Measurements from ENCODE around the gene RFX7.
"Not testable (repeated sequence)": the region's sequence is repeated elsewhere in the genome, so short reads cannot be mapped to it uniquely, and the experiment has no call there.

Gene RFX7

GRCh38 chr15:56243163-56244037, at the start of gene RFX7:
Gene RFX7 (minus strand): TSS chr15:56243879. CDS start chr15:56243285, 594 bp downstream.
- no peak for TF ChIP-seq CTCF (IDR thresholded peaks at IDR 0.05; ENCODE audit: low read depth, low read length)
- no peak for DNase-seq (ENCODE audit: extremely low read depth, low read depth)

GRCh38 chr15:56292546-56293316, 49.1 kb upstream of the RFX7 start:
- no peak for TF ChIP-seq CTCF (IDR thresholded peaks at IDR 0.05; ENCODE audit: low read depth, low read length)
- no peak for DNase-seq (ENCODE audit: extremely low read depth, low read depth)

GRCh38 chr15:56291741-56292140, 48.1 kb upstream of the RFX7 start:
- no peak for TF ChIP-seq CTCF (IDR thresholded peaks at IDR 0.05; ENCODE audit: low read depth, low read length)
- DNase-seq (ENCODE audit: extremely low read depth, low read depth): no peak

GRCh38 chr15:56286213-56286612, 42.5 kb upstream of the RFX7 start:
- no peak for TF ChIP-seq CTCF (IDR thresholded peaks at IDR 0.05; ENCODE audit: low read depth, low read length)
- DNase-seq (ENCODE audit: extremely low read depth, low read depth): no peak

- no peak for TF ChIP-seq CTCF (IDR thresholded peaks at IDR 0.05; ENCODE audit: low read depth, low read length)
- DNase-seq (ENCODE audit: extremely low read depth, low read depth): no peak
Measured at GRCh38 chr15:56281145-56281544, 37.5 kb upstream of the RFX7 start.

GRCh38 chr15:56273724-56274123, 30.0 kb upstream of the RFX7 start:
- TF ChIP-seq CTCF (IDR thresholded peaks at IDR 0.05; ENCODE audit: low read depth, low read length): no peak
- DNase-seq (ENCODE audit: extremely low read depth, low read depth): no peak

- TF ChIP-seq CTCF (IDR thresholded peaks at IDR 0.05; ENCODE audit: low read depth, low read length): no peak
- DNase-seq (ENCODE audit: extremely low read depth, low read depth): no peak
Measured at GRCh38 chr15:56272454-56272853, 28.8 kb upstream of the RFX7 start.

- not testable (repeated sequence) for DNase-seq (ENCODE audit: extremely low read depth, low read depth)
Measured at GRCh38 chr15:56266465-56266864, 22.8 kb upstream of the RFX7 start.
